Upper lobe of left lung (tissue), 6 donors: ENCODE data around the gene MYOM3. TPM values are rescaled to one million over a fixed set of nuclear protein-coding genes. Genes with fewer than 3 reads are reported as not detected.

Experiments used
- ATAC-seq, 2 donors: fragments of 200-7000 bp; cut with Tn5 transposase; one replicate each; pipeline ENCODE4 v1.9.1; 2022; ENCODE audit warnings: mild to moderate bottlenecking in 2 of 2, moderate library complexity in 2 of 2; ENCODE audit not compliant: low FRiP score in 2 of 2
- DNase-seq, 2 donors: peaks; one replicate each; pipeline ENCODE4 v3.0.0-alpha.2; 2019 to 2020
- H3K27ac ChIP-seq, 4 donors: fragments of 200-600 bp; sonication (generic); one replicate each; pipeline ENCODE4 v1.5.1; 2016 to 2019
- H3K27me3 ChIP-seq, 4 donors: fragments of 200-600 bp; sonication (generic); one replicate each; pipeline ENCODE4 v1.5.1; 2017 to 2019
- H3K36me3 ChIP-seq, 4 donors: fragments of 200-600 bp; sonication (generic); one replicate each; pipeline ENCODE4 v1.5.1; 2016 to 2019
- H3K4me1 ChIP-seq, 4 donors: fragments of 200-600 bp; sonication (generic); one replicate each; pipeline ENCODE4 v1.5.1; 2018 to 2019
- H3K4me3 ChIP-seq, 4 donors: fragments of 200-600 bp; sonication (generic); one replicate each; pipeline ENCODE4 v1.5.1; 2017 to 2019; ENCODE audit warnings: mild to moderate bottlenecking in 2 of 4, moderate library complexity in 1 of 4
- H3K9me3 ChIP-seq, 4 donors: fragments of 200-600 bp; sonication (generic); one replicate each; pipeline ENCODE4 v1.5.1; 2018 to 2019
- EP300 ChIP-seq, 4 donors: sonication (generic); formaldehyde crosslinking; IDR thresholded peaks; one replicate each; pipeline ENCODE4 v1.5.1; 2017; ENCODE audit warnings: antibody characterized with exemption in 4 of 4, control low read depth in 2 of 4
- POLR2A ChIP-seq, 4 donors: fragments of 450-650 bp; IDR thresholded peaks; one replicate each; pipeline ENCODE4 v1.5.1; 2016 to 2017; ENCODE audit warnings: antibody characterized with exemption in 4 of 4, mild to moderate bottlenecking in 2 of 4
- POLR2AphosphoS5 ChIP-seq, 2 donors: sonication (generic); formaldehyde crosslinking; IDR thresholded peaks; one replicate each; pipeline ENCODE4 v1.5.1; 2017; ENCODE audit warnings: antibody characterized with exemption in 2 of 2
- WGBS, 2 donors: methylation state at CpG; one replicate each; pipeline ENCODE4 v1.1.5; 2017 to 2018; 5-methylcytosine and 5-hydroxymethylcytosine counted together
- total RNA-seq, 6 donors: library from RNA; depleted of rRNA in 4 of 6; stranded (reverse); fragments of >200 nt in 4 of 6; gene quantifications; one replicate each; pipeline versions ENCODE4 v1.1.0 to v1.2.1, GENCODE V29; 2016 to 2021
- TF ChIP-seq, protein P1 (sequence below), 6 experiments: fragments of 450-650 bp in 4 of 6; fragments of 200-600 bp in 2 of 6; sonication (generic) in 2 of 6; IDR thresholded peaks; one replicate each; pipeline ENCODE4 v1.5.1; 2016 to 2019; ENCODE audit warnings: antibody characterized with exemption in 6 of 6
- donor health status: DM: no; HTN: no; CAD: no; lungs with moderate emphysema.
- donor health status: DM: no; HTN: yes; CAD: no; lungs with severe emphysema.

Gene MYOM3
- total RNA-seq, 6 donors from 2014 or later, result 0.11 to 0.20 (median 0.15) TPM; not detected in 3

GRCh38 chr1:24100945-24101737 is 10.8 kb downstream of the MYOM3 start:
- H3K4me1 ChIP-seq, result no peaks in the 10 kb centered on the region
- H3K9me3 ChIP-seq, result no peaks in the 10 kb centered on the region
- no peaks in the 10 kb centered on the region for H3K27me3 ChIP-seq
- no peaks in the 10 kb centered on the region for H3K36me3 ChIP-seq
- H3K27ac ChIP-seq, result no peak overlapping the region
- no peak for TF ChIP-seq POLR2A (IDR thresholded peaks at IDR 0.05)
- H3K4me3 ChIP-seq, result no peak overlapping the region
- no peak for ATAC-seq
- 73 to 84% methylated on average over 13 of the region's 13 CpGs for WGBS, 2 donors
- no peak for DNase-seq

DNA sequence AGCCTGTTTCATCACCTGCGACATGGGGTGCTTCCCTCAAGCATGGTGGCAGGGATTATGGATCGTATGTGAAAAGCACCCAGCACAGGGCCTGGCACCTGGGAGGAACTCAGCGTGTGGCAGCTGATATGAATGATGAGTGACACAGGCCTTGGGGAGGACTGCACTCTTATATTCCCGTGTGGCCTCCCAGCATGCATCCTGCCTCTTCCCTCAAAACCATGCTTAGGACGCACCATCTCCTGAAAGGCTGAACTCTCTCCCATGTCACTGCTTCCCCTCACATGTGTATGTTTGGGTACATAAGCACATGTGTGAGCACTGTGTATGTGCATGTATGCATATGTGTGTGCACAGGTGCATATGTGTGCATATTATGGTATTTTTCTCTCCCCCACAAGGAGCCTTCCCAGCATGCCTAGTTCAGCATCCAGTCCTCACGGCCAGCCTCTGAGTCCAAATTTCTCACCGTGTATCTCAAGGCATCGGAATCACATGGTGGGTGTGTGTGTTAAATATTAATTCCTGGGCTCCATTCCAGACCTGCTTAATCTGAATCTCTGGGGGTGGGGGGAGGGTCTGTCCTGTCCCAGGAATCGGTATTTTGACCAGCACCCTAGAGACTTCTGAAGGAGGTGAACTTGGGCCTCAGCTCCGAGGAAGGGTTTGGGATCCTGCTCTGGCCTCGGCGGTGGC is 12.8 kb downstream of the MYOM3 start:
- no peak overlapping the region for H3K4me3 ChIP-seq
- H3K9me3 ChIP-seq, result no peaks in the 10 kb centered on the region
- no peak overlapping the region for H3K27ac ChIP-seq
- WGBS, 2 donors, result 66 to 75% methylated on average over 11 to 12 of the region's 12 CpGs
- TF ChIP-seq POLR2AphosphoS5 (IDR thresholded peaks at IDR 0.05), result no peak
- no peak for TF ChIP-seq POLR2A (IDR thresholded peaks at IDR 0.05)
- TF ChIP-seq EP300 (IDR thresholded peaks at IDR 0.05), result no peak
- TF ChIP-seq, protein P1, sequence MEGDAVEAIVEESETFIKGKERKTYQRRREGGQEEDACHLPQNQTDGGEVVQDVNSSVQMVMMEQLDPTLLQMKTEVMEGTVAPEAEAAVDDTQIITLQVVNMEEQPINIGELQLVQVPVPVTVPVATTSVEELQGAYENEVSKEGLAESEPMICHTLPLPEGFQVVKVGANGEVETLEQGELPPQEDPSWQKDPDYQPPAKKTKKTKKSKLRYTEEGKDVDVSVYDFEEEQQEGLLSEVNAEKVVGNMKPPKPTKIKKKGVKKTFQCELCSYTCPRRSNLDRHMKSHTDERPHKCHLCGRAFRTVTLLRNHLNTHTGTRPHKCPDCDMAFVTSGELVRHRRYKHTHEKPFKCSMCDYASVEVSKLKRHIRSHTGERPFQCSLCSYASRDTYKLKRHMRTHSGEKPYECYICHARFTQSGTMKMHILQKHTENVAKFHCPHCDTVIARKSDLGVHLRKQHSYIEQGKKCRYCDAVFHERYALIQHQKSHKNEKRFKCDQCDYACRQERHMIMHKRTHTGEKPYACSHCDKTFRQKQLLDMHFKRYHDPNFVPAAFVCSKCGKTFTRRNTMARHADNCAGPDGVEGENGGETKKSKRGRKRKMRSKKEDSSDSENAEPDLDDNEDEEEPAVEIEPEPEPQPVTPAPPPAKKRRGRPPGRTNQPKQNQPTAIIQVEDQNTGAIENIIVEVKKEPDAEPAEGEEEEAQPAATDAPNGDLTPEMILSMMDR (IDR thresholded peaks at IDR 0.05), result no peak
- H3K27me3 ChIP-seq, result no peaks in the 10 kb centered on the region
- no peaks in the 10 kb centered on the region for H3K36me3 ChIP-seq
- no peaks in the 10 kb centered on the region for H3K4me1 ChIP-seq
- ATAC-seq, result no peak
- DNase-seq, result no peak

GRCh38 chr1:24098102-24098501 is 13.8 kb downstream of the MYOM3 start:
- DNase-seq, result no peak
- TF ChIP-seq POLR2AphosphoS5 (IDR thresholded peaks at IDR 0.05) (no peak), EP300 (IDR thresholded peaks at IDR 0.05) (no peak), POLR2A (IDR thresholded peaks at IDR 0.05) (no peak)
- TF ChIP-seq, protein P1 (IDR thresholded peaks at IDR 0.05), result no peak
- Histone ChIP-seq H3K36me3 (no peaks in the 10 kb centered on the region), H3K9me3 (no peaks in the 10 kb centered on the region), H3K27me3 (no peaks in the 10 kb centered on the region), H3K4me1 (no peaks in the 10 kb centered on the region), H3K27ac (no peak overlapping the region), H3K4me3 (no peak overlapping the region)
- ATAC-seq, result no peak
- WGBS, 2 donors, result 86 to 91% methylated on average over 5 of the region's 5 CpGs

GRCh38 chr1:24097663-24098062 is 14.3 kb downstream of the MYOM3 start:
- no peaks in the 10 kb centered on the region for H3K36me3 ChIP-seq
- no peaks in the 10 kb centered on the region for H3K4me1 ChIP-seq
- H3K27me3 ChIP-seq, result no peaks in the 10 kb centered on the region
- ATAC-seq, result no peak
- H3K27ac ChIP-seq, result no peak overlapping the region
- WGBS, 2 donors, result 92 to 97% methylated on average over 9 to 11 of the region's 11 CpGs
- H3K4me3 ChIP-seq, result no peak overlapping the region
- TF ChIP-seq POLR2AphosphoS5 (IDR thresholded peaks at IDR 0.05) (no peak), POLR2A (IDR thresholded peaks at IDR 0.05) (no peak), EP300 (IDR thresholded peaks at IDR 0.05) (no peak)
- TF ChIP-seq, protein P1 (IDR thresholded peaks at IDR 0.05), result no peak
- no peak for DNase-seq
- no peaks in the 10 kb centered on the region for H3K9me3 ChIP-seq

DNA sequence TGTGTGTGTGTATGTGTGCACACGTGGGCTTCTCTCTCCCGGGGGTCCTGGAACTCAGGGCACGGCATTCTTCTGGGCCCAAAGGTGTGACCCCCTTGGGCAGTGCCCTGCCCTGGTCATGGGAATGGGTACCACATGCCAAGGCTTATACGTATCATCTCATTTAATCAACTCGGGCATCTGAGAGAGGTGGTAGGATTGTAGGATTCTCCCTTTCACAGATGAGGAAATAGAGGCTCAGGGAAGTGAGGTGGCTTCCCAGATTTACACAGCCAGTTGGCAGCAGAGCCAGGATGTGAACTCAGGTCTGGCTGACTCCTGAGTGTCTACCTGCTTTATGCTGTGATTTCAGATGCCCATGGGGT is 15.2 kb downstream of the MYOM3 start:
- no peak overlapping the region for H3K4me3 ChIP-seq
- no peak for DNase-seq
- H3K9me3 ChIP-seq, result no peaks in the 10 kb centered on the region
- H3K27me3 ChIP-seq, result no peaks in the 10 kb centered on the region
- H3K27ac ChIP-seq, result no peak overlapping the region
- 80 to 84% methylated on average over 2 to 5 of the region's 5 CpGs for WGBS, 2 donors
- ATAC-seq, result no peak
- TF ChIP-seq POLR2AphosphoS5 (IDR thresholded peaks at IDR 0.05) (no peak), POLR2A (IDR thresholded peaks at IDR 0.05) (no peak), EP300 (IDR thresholded peaks at IDR 0.05) (no peak)
- TF ChIP-seq, protein P1 (IDR thresholded peaks at IDR 0.05), result no peak
- no peaks in the 10 kb centered on the region for H3K36me3 ChIP-seq
- H3K4me1 ChIP-seq, result no peaks in the 10 kb centered on the region
